GM12874 (cell line): ENCODE measurements around the gene PADI1.

Source experiments
- CTCF ChIP-seq: IDR thresholded peaks from 2 replicates; pipeline ENCODE4 v1.5.1; 2011; ENCODE audit warnings: low read depth, mild to moderate bottlenecking, control low read depth, low read length, moderate library complexity; ENCODE audit not compliant: insufficient read depth

PADI1 gene

DNA sequence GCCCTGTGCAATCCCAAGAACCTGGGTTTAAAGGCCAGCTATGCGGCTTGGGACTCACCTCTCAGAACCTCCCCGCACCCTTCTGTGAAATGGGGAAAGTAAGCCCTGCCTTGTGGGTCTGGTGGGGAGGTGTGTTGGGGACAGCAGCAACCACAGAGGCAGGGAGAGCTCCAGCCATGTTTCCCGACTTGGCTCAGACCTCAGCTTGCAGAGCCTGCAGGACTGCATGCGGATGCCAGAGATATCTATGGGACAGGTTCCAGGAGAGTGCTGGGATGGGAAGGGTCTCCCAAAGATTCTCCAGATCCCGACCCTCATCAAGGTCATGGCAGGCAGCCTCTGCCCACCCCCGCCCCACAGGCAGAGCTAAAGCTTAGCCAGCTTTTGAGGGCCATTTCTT lies 20.2 kb downstream of the PADI1 start:
- no peak for TF ChIP-seq CTCF

DNA sequence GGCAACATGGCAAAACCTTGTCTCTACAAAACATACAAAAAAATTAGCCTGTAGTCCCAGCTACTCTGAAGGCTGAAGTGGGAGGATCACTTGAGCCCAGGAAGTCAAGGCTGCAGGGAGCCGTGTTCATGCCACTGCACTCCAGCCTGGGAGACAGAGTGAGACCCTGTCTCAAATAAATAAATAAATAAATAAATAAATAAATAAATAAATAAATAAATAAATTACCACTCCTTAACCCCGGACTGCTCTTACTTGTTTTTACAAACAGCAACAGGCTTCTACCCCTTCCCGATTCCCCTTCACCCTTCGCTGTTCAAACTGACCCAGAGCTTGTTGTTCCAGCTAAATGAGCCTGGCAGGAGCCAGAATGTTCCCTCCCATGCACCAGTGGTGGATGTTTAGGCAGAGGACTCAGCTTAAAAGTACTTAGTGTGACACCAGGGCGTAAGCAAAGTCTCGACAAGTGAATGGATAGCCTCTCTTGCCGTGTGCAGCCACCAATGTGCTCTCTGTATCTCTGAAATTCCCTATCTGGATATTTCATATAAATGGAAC lies 22.5 kb downstream of the PADI1 start:
- no peak for TF ChIP-seq CTCF

- no peak for TF ChIP-seq CTCF
Observed at GRCh38 chr1:17228619-17229018, 23.7 kb downstream of the PADI1 start.

- TF ChIP-seq CTCF: no peak
Observed at GRCh38 chr1:17229379-17229778, 24.5 kb downstream of the PADI1 start.

DNA sequence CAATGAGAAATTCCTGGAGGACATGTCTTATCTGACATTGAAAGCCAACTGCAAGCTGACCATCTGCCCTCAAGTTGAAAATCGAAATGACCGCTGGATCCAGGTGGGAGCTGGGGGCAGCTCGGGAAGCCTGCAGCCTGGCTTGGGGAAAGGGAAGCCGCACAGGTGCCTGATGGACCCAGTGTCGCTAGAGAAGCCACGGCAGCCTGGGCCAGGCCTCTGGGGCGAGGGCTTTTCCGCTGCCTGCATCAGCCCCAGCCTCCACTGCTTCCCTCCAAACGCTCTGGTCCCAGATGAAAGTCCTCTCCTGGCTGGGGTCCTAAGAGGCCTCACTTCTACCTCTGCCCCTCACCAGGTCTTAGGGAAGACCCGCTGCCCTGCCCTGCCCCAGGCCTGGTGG lies 25.2 kb downstream of the PADI1 start:
- no peak for TF ChIP-seq CTCF

DNA sequence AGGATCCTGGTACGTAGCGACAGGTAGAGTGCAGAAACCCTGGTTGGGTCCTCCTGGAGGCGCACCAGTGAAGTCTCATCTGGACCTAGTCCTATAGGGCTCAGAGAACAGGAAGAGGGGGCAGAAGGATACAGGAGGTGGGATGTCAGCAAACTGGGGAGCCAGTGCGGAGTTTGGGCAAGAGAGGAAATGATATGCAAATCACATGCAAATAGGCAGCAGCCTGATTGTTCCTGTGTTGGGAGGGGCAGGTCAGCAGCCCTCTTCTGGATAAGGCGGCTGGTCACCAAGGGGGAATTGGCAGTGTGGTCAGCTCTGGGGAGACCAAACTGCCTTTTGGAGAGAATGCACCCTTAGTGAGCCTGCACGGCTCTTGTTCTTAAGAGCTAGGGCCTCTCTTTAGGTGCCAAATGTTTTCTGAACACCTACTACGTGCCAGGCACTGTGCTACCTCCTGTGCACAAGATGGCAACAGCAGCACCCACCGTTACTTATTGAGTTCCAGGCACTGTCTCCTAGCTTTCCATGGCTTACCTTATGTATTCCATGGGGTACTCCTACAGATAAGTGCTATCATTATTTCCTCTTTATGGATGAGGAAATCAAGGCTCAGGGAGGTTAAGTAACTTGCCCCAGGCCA lies 25.9 kb downstream of the PADI1 start:
- TF ChIP-seq CTCF: no peak

- TF ChIP-seq CTCF: no peak
Observed at GRCh38 chr1:17232759-17233661, 28.1 kb downstream of the PADI1 start.
